NCI-H2107 treated with DMSO at 0.1 percent for 48 hours (cell line): ENCODE data around the gene FGF23.

Experiments used
- DNase-seq: peaks from one replicate; lab custom pipeline; 2025; ENCODE audit not compliant: unreplicated experiment; lab: John Stamatoyannopoulos, UW

The FGF23 gene

DNA sequence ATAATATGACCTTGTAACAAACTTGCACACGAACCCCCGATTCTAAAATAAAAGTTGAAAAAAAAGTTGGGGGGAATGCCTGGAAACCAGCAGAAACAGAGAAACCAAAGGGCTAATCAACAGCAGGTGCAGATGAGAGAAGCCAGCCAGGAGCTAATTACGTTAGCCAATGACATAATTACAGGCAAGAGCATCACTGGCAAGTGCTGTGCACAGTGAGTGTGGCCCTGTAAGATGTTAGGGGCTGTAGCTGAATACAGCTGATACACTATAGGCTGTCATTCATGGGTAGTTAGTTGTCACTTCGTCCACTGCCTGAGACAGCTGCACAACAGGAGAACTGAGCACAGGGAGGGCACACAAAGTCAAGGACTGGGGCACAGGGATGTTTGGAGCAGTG, 7.3 kb upstream of the FGF23 start:
- peak; percentile 11 for DNase-seq

DNA sequence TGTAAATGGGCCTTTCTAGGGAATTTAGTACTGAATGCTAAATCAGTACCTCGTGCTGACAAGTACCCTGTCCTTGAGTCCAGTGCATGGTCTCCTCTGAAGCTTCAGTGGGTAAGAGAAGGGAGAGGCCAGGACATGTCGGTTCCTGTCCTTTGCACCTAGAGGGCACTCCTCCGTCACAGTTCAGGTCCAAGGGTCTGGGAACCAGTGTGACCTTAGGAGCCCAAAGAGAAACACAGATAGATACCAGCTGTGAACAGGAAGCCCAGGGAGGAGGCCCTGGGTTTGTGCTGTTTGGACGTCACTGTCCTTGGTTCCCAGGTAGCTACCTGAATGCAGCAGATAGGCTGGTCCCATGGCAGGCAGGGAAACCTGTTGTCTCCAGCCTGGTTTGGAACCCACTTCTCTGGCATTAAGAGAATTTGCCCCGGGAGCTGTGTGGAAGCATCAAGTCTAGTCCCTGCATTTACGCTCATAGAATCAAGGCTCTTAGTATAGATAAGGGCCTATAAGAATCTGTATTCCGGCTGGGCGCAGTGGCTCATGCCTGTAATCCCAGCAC, 3.9 kb upstream of the FGF23 start:
- DNase-seq = no peak

DNA sequence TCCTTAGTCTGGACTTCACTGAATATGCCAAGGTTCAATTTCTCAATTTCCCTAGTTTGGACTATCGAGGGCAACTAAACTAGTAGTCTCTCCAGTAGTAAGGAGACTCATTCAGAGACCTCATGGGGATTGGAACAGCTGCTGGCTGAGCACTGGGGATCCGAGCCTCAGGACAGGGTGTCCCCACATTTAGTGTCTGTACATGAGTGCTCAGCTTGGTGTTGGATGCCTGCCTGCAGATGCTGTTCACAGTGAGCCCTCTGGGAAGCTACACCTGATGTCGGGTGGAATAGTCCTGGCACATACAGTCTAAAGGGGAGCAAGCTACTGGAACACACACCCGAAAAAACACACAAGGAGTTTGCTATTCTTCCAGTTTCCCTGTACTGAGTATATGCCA, 820 bp upstream of the FGF23 start:
- no peak for DNase-seq

DNA sequence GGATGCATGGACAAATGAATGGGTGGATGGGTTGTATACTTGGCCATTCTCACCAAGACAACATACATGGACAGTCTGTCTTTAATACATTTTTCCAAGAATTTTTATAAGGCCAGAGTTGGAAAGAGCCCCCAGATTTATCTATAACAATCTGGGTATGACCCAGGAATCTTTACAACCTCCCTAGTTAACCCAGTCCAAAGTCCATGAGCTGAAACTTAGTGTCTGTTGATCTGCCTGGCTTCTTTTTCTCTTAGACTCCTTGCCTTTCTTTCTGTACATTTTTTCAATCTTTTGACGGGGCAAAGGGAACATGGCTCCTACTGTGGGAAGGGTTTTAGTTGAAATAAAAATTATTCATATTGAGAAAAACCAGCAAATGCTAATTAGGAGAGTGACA, 740 bp downstream of the FGF23 start:
- no peak for DNase-seq

DNA sequence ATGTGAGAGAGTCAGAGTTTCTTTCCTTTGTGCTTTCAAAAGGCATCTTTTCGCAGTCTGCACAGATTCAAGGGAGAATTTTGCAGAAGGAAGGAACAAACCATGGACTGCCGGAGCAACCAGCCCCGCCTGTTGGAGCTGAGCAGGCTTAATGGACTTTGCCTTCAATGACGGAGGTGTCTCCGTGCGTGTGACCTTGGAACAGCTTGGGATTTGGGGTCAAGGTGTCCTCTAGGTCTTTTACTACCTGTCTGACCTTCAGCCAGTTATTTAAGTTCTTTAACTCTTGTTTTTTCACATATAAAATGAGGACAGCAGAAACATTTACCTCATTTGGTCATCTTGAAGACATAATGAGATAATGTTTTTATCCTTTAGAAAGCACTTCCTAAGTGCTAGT, 4.1 kb downstream of the FGF23 start:
- DNase-seq = no peak

DNA sequence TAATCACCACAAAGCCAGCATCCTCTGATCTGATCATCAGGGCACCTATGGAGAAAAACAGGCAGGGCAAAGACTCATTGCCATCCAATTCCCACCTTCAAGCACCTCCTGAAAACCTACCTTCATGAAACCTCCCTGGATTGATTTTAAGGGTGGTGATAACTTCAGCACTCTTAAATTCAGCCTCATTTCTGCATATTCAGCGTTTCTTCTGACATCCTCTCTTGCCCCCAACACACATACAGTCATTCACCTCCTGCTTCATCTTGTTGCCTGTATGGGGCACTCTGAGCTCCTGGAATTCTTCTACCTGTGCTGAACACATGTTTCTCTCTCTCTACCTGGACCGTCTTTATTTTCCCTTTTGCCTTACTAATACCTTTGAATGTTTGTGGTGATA, 6.9 kb downstream of the FGF23 start:
- DNase-seq = no peak

DNA sequence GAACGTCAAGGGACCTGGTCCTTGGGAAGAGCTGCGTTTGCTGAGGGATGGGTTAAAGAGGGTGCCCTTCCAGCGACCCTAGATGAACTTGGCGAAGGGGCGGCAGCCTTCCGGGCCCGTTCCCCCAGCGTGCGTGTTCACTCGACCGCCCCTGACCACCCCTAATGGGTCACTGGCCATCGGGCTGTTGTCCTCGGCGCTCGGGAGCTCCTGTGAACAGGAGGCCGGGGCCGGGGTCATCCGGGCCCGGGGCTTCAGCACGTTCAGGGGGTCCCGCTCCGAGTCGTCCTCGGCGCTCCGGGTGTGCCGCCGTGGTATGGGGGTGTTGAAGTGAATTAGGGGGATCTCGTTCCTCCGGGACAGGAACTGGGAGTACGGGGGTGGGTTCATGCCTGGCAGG, 9.2 kb downstream of the FGF23 start:
- no peak for DNase-seq

DNA sequence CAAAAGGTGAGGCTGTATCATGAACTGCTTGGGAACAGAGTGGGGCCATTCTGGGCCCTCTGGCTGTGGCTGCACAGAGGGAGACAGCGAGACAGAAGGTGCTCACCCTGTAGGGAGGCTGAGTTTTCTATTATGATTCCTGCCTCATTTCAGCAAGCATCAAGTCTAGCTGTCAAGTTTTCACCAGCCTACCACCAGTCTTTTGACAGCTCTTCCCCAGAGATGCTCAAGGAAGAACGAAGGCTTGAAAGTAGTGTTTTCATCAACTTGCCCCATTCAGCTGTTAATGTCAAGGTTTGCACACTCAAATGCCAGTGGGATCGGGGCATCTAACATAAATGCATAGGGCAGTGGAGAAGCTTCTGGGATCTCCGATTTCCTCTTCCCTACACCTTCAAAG, 10.0 kb downstream of the FGF23 start:
- DNase-seq = no peak

DNA sequence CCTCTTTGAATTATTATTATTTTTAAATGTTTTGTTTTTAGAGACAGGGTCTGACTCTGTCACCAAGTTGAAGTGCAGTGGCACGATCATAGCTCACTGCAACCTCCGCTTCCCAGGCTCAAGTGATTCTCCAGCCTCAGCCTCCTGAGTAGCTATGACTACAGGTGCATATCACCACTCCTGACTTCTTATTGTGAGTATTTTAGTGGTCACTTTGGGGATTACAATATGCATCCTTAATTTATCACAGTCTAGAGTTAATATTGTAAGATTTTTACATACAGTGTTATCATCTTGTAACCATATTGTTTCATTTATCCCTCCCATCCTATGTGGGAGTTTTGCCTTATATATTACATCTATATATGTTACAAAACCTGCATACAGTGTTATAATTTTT, 13.4 kb downstream of the FGF23 start:
- DNase-seq = no peak

DNA sequence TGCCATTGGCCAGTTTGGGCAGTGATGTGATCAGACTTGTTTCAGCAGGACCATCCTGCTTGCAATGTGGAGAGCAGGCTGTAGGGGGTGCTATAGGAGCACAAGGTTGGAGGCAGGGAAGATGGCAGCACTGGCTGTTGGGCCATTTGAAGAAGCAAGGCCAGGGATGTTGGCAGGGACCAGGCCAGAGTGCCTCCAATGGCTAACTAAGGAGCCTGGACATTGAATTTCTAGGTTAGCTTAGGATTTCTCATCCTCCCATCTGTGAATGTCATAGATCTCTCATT, 23.5 kb downstream of the FGF23 start:
- DNase-seq = no peak

DNA sequence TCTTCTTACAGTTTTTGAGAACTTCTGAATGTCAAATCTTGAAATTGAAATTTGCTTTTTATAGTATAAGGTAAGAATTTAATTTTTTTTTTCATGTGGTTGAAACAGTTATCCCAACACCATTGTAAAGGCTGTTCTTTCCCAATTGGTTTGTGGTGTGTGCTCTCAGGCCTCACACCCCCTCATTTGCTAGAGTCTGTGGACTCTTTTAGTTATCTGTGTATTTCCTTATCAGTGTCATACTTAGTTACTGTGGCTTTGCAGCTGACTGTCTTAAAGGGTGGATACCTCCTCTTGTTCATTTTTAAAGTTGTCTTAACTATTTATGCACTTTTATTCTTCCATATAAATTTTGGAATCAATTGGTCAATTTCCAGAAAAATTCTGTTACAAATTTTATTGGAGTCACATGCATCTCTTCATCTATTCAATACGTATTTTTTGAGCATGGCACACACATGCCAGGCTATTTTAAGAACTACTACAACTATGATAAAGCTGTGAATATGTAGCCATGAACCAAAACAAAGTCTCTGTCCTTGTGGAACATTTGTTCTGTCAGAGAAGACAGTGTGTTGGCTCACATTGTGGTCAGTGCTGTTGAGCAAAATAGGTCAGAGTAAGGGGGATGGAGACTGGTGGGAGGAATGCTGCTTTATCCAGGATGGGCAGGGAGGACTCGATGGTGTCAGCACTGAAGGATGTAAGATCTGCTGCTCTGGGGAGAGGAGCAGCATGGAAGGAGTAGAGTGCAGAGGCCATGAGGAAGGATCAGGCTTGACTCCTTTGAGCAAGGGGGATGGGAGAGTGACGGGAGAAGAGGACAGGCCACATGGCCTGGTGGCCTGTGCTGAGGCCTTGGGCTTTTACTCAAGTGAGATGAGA, 24.1 kb downstream of the FGF23 start:
- no peak for DNase-seq

DNA sequence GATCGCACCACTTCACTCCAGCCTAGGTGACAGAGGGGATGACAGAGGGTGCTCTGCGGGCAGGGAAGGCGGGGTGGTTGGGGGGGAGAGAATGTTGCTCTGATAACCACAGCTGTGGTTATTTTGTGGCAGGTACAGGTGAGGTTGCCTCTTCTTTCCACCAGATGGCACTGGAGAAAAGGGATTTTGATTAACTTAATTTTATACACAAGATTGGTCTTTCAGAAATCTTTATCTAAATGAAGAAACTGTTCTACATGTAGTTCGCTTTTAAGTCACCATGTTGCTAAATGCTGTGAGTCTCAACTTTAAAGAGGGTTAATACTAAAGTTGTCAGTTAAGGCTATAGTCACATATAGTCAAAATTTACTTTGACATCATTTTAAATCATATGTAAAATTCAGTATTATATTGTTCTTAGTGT, 25.7 kb downstream of the FGF23 start:
- peak; percentile 14 for DNase-seq

DNA sequence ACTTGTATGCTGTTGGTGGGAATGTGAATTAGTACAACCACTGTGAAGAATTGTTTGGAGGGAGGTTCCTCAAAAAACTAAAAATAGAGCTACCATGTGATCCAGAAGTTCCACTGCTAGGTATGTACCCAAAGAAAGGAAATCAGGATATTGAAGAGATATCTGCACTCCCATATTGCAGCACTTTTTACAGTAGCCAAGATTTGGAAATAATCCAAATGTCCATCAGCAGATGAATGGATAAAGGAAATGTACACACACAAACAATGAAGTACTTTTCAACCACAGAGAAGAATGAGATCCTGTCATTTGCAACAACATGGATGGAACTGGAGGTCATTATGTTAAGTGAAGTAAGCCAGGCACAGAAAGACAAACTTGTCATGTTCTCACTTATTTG, 32.6 kb downstream of the FGF23 start:
- no peak for DNase-seq

DNA sequence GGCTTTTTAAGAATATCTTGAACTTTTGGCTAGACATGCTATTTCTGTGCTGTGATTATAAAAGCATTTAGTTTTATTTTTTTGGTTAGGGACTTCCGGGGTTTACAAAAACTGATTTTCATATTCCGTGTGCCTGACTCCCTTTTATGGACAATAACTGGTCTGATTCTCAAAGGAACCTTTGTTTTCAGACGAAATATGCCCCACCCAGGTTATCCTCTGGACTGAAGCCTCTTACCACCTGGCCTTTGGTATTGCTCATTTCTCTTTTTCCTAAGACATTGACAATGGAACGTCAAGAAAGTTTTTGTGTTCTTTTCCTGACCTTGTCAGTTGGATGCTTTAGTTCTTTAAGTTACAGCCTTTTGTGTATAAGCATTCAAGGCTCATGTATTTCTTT, 47.7 kb downstream of the FGF23 start:
- no peak for DNase-seq

DNA sequence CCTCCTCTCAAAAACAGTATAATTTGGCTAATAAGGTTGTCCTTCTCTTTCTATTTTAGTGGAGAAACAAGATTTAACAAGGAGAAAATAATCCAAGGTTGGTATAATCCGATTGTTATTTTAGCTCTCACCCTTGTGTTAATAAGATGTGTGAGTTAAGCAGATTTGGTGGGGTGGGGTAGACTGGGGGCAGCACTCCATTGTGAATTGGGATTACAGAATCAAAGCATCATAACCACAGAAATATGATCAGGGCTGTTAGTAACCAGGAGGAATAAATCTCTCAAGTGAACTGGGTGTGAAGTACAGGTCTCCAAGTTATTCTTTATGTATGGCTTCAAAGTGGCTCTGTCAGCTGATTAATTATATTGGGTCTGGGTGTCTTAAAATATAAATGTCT, 48.3 kb downstream of the FGF23 start:
- DNase-seq = peak; percentile 51

DNA sequence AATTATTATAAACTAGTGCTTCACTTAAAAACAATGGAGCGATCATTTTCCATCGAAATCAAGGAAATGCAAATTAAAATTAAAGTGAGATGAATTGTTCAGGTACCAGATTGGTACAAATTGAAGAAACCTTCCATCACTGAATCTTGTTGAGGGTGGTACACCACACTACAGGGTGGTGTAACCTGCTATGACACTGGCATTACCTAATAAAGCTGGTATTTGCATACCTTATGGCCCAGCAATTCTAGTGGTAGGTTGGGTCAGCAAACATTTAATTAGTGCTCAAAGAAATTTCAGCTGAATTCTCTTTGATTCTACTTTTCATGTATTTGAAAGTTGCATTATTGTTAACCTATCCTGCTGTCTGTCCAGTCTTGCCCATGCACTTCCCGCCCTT, 49.3 kb downstream of the FGF23 start:
- no peak for DNase-seq

DNA sequence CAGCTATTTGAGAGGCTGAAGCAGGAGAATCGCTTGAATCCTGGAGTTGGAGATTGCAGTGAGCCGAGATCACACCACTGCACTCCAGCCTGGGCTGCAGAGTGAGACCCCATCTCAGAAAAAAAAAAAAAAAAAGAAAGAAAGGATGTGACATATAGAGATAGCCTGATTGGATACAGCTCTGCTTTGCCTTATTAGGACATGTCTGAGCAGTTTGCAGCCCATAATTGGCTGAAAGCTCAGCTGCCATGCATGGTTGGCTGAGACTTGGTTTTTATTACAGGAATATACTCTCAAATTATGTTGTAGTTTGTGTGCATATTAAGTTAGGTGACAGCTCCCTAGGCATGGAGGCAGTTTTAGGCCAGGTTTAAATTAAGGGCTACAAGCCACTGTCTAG, 52.2 kb downstream of the FGF23 start:
- no peak for DNase-seq

DNA sequence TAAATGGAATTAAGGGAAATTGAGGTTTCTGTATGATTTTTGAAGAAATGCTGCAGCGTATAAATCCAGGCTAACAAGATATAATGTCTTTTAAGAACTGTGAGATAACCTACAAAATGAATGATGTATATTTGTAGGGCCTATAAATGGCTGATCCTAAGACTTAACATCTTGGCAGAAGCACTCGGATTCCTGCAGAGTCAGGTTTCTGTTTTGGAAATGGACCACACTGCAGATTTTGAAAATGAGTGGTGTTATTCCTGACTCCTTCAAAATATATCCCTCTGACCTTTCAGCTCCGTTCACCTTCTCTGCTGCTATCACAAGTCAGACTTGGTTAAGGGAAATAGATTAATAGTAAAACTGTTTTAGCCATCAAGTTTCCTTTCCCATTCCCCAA, 53.5 kb downstream of the FGF23 start:
- DNase-seq = no peak

DNA sequence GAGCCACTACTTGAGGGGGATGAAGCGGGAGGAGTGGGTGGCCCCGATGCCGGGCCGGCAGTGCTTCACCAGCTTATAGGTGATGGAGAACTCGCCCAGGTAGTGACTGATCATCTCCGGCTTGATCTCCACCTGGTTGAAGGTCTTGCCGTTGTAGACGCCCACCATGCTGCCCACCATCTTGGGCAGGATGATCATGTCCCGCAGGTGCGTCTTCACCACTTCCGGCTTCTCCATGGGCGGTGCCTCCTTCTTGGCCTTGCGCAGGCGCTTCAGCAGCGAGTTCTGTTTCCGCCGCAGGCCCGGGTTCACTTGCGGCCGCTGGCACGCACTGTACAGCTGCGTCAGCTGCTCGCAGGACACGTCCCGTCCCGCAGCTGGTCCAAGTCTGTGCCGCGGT, 55.1 kb downstream of the FGF23 start:
- no peak for DNase-seq

DNA sequence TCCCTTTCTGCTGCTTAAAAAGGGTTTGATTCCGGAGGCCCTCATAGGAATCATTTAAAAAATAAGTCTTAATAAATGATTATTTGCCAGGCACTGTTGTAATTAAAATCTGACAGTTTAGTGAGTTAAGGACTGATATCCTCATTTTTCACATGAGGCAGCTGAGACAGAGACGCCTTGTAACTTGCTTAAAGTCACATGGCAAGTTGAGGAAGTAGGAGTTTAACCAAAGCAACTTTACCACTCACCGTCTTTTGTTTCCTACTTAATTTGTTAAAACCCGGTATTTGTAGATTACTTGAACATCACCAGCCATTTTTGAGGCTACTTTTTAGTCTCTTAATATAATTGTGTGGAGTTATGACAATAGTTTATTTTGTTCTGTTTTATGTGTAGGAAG, 56.1 kb downstream of the FGF23 start:
- DNase-seq = no peak

DNA sequence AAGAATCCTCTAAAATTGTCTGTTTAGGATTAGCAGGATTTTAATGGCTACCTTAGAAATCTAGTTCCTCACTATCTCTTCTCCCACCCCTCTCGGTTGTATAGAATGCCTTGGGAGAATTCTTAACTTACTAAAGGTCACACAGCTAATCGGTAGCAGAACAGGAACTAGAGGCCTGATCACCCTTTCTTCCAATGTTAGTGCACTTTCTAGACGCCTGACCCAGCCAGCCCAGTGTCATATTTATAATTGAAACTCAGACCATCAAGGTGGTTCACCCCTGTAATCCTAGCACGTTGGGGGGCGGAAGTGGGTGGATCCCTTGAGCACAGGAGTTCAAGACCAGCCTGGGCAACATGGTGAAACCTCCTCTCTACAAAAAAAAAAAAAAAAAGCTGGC, 56.8 kb downstream of the FGF23 start:
- DNase-seq = no peak

DNA sequence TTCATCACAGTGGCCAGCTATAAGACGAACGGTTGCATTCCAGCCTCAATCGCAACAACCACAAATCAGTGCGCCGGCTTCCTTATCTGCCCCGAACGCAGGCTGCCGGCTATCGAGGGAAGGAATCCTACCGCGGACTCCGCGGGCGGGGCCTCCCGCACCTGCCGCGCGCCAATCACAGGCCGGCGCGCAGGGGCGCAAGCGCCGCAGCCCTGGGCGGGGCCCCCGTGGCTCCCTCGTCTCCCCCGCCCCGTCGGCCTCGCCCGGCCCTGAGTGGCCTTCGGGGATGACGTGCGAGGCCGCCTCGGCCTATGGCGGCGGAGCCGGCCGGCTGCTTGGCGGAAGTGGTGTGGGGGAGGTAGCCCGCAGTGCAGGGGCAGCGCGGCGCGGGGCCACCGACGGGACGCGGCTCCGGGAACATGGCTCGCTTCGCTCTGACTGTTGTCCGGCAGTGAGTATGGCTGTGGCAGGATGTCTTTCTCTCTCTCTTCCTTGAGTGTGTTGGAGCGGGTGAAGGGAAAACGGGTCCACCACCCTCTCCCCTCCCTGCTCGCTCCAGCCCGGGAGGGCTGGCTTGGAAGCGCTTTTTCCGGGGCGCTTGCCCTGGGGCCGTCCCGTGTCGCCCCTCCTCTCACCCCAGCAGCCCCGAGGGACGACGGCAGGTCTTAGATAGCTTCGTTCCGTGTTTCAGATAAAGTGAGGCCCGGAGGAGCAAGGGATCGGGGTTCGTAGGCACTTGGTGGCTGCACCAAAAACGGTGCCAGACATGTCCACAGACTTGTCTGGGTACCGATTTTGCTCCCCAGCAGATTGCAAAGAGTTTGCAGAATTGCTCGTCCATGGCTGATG, 58.4 kb downstream of the FGF23 start, which contains the start of gene TIGAR:
TSS of gene TIGAR (plus strand) at position 361 of the 849 bp plus-strand sequence. CDS start at position 420, 59 bp downstream.
- DNase-seq = peak; percentile 84
